Gastroesophageal sphincter (tissue), 3 donors: Measurements from ENCODE around the gene CNKSR2.

Experiments used
- POLR2AphosphoS5 ChIP-seq: sonication (generic); formaldehyde crosslinking; IDR thresholded peaks from one replicate; pipeline ENCODE4 v1.6.1; 2017; ENCODE audit warnings: antibody characterized with exemption
- TF ChIP-seq, protein P1 (sequence below), 4 experiments: fragments of 200-600 bp in 2 of 4; fragments of 450-650 bp in 2 of 4; sonication (generic) in 1 of 4; IDR thresholded peaks; one replicate each; pipeline ENCODE4 v1.5.1; 2017 to 2019; ENCODE audit warnings: antibody characterized with exemption in 4 of 4, mild to moderate bottlenecking in 2 of 4, moderate library complexity in 2 of 4

DNA sequence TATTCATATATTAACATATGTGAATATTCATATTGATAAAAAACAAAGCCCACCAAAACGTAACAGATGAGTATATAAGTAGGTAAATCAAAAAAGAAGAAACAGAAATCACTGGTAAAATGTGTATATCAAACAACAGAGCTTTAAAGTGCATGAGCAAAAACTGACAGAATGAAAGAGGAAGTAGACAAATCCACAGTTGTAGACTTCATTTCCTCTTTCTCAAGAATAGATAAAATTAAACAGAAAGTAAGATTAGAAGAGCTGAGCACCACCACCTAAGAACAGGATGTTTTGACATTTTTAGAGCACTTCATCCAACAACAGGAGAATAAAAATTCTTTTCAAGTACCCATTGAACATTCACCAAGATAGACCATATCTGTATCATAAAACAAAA, 64.6 kb downstream of the CNKSR2 start:
- no peak for TF ChIP-seq POLR2AphosphoS5
- TF ChIP-seq, protein P1, sequence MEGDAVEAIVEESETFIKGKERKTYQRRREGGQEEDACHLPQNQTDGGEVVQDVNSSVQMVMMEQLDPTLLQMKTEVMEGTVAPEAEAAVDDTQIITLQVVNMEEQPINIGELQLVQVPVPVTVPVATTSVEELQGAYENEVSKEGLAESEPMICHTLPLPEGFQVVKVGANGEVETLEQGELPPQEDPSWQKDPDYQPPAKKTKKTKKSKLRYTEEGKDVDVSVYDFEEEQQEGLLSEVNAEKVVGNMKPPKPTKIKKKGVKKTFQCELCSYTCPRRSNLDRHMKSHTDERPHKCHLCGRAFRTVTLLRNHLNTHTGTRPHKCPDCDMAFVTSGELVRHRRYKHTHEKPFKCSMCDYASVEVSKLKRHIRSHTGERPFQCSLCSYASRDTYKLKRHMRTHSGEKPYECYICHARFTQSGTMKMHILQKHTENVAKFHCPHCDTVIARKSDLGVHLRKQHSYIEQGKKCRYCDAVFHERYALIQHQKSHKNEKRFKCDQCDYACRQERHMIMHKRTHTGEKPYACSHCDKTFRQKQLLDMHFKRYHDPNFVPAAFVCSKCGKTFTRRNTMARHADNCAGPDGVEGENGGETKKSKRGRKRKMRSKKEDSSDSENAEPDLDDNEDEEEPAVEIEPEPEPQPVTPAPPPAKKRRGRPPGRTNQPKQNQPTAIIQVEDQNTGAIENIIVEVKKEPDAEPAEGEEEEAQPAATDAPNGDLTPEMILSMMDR (IDR thresholded peaks at IDR 0.05): no peak
